ENCODE measurements around the gene PPP1R3G. TPM values are rescaled to one million over a fixed set of nuclear protein-coding genes. Genes with fewer than 3 reads are reported as not detected.

The PPP1R3G gene
- total RNA-seq, 4 donors from 2014 or later: 0.88 to 3.2 (median 2.9) TPM

DNA sequence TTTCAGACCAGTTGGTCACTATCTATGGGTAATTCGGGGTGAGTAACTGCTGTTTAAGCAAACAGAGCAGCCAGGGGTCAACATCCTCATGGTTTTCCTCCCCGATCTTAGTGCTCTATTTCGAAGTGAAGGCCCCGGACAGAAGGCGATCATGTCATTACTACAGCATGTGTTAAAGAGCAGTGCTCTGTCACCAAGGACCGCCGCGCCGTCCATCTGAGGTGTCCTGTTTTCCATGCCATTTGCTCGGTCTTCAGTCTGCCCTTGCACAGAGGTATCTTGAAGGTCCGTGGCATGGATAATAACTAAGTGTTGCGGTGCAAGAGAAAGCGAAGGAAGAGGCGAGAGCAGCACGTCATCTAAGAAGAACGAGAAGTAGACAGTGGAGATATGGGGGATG lies 25.1 kb downstream of the PPP1R3G start:
- peak in 1 of 2 donors; percentile 65 for DNase-seq (ENCODE audit: low spot score in 2 of 2)
- intact Hi-C loops (cut with DNase I; ENCODE audit: low total_unique reads): no loop called here
- no peak for TF ChIP-seq POLR2A (IDR thresholded peaks at IDR 0.05)
- TF ChIP-seq, protein P1, sequence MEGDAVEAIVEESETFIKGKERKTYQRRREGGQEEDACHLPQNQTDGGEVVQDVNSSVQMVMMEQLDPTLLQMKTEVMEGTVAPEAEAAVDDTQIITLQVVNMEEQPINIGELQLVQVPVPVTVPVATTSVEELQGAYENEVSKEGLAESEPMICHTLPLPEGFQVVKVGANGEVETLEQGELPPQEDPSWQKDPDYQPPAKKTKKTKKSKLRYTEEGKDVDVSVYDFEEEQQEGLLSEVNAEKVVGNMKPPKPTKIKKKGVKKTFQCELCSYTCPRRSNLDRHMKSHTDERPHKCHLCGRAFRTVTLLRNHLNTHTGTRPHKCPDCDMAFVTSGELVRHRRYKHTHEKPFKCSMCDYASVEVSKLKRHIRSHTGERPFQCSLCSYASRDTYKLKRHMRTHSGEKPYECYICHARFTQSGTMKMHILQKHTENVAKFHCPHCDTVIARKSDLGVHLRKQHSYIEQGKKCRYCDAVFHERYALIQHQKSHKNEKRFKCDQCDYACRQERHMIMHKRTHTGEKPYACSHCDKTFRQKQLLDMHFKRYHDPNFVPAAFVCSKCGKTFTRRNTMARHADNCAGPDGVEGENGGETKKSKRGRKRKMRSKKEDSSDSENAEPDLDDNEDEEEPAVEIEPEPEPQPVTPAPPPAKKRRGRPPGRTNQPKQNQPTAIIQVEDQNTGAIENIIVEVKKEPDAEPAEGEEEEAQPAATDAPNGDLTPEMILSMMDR (IDR thresholded peaks at IDR 0.05): no peak
- 91% methylated on average over 16 of the region's 16 CpGs for WGBS, 2 donors
- no peak overlapping the region for H3K4me3 ChIP-seq (ENCODE audit: low read depth, poor library complexity, severe bottlenecking)

DNA sequence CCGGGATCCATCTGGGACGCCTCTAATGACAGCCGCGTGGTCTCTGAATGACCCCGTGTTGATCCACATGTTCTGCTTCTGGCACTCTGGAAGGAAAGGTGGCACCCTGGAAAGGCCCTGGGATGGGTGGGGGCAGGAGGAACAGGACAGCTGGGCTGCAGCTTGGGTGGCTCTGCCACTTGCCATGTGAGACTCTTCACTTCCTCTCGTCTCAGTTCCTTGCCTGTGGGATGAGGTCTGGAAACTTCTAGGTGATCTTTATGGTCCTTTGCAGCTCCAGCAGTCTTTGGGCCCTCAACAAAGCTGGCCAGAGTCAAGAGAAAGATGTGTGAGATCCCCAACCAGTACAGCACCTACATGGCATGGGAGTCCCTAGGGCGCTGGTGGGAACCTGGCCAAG lies 26.5 kb downstream of the PPP1R3G start:
- intact Hi-C loops (cut with DNase I; ENCODE audit: low total_unique reads): no loop called here
- no peak for TF ChIP-seq POLR2A (IDR thresholded peaks at IDR 0.05)
- TF ChIP-seq, protein P1 (IDR thresholded peaks at IDR 0.05): no peak
- no peak overlapping the region for H3K4me3 ChIP-seq (ENCODE audit: low read depth, poor library complexity, severe bottlenecking)
- WGBS, 2 donors: 91 to 93% methylated on average over 7 of the region's 7 CpGs
- peak in 1 of 2 donors; percentile 58 for DNase-seq (ENCODE audit: low spot score in 2 of 2)

DNA sequence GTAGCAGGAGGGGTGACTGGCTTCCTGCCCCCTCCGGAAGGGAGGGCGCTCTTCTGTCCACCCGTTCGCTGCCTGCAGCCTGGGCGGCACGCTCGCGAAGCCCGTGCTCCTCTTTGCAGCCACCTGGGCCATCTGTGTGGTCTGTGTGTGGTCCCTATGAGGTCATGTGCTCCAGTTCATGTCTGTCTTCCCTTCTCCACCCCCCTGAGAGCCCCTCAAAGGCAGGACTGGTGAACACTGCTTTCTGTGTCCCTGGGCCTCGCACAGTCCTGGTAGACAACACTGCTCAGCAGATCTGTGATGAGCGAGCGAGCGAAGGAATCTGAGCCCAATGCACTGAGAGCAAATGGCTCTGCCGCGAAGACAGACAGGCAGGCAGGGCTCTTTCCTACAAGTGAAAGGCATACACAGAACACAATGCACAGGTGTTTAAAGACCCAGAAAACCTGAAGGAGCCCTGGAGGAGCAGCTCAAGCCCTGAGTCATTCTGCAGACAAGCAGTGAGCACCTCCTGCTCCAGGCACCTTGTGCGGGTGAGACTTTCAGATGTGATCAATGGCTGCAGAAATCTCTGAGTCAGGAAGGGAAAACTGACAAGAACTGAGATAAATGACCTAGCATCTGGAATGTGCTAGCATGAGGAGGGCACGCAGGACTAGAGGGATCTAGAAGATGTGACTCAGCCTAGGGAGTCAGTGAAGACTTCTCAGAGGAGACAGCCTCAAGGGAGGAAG lies 27.1 kb downstream of the PPP1R3G start:
- DNase-seq (ENCODE audit: low spot score in 2 of 2): peak in 1 of 2 donors; percentile 64
- WGBS, 2 donors: 75 to 76% methylated on average over 17 of the region's 17 CpGs
- intact Hi-C loops (cut with DNase I; ENCODE audit: low total_unique reads): no loop called here
- TF ChIP-seq, protein P1 (IDR thresholded peaks at IDR 0.05): no peak
- no peak for TF ChIP-seq POLR2A (IDR thresholded peaks at IDR 0.05)
- no peak overlapping the region for H3K4me3 ChIP-seq (ENCODE audit: low read depth, poor library complexity, severe bottlenecking)

DNA sequence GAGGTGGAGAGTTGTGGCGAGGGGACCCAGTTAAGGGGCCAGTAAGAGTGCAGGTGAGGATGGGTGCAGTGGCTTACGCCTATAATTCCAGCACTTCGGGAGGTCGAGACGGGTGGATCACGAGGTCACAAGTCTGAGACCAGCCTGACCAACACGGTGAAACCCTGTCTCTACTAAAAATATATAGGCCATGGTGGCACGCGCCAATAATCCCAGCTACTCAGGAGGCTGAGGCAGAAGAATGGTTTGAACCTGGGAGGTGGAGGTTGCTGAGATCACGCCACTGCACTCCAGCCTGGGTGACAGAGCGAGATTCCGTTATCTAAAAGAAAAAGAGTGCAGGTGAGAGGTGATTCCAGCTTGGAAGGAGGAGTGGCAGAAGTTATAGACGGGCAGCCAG lies 28.0 kb downstream of the PPP1R3G start:
- peak in 1 of 2 donors; percentile 58 for DNase-seq (ENCODE audit: low spot score in 2 of 2)
- 94 to 96% methylated on average over 13 of the region's 13 CpGs for WGBS, 2 donors
- H3K4me3 ChIP-seq (ENCODE audit: low read depth, poor library complexity, severe bottlenecking): no peak overlapping the region
- intact Hi-C loops (cut with DNase I; ENCODE audit: low total_unique reads): no loop called here
- TF ChIP-seq, protein P1 (IDR thresholded peaks at IDR 0.05): no peak
- TF ChIP-seq POLR2A (IDR thresholded peaks at IDR 0.05): no peak

DNA sequence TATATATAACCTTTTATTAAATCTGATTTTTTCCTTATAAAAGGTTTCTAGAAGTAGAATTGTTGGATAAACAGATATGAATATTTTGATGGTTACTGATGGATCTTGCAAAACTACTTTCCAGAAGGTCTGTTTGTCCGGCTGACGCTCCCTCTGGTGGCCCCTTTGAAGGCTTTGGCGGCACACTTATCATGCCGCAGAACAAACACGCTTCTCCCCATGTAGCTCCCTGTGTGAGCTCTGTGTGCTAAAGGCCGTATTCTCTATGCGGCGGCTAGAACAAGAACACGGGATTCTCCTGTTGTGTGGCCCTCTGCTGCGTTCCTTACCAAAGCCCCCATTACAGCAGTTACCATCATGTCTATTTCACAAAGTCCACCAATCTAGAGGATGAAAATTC lies 30.0 kb downstream of the PPP1R3G start:
- WGBS, 2 donors: 90 to 91% methylated on average over 10 of the region's 10 CpGs
- DNase-seq (ENCODE audit: low spot score in 2 of 2): peak in 1 of 2 donors; percentile 46
- TF ChIP-seq, protein P1 (IDR thresholded peaks at IDR 0.05): no peak
- TF ChIP-seq POLR2A (IDR thresholded peaks at IDR 0.05): no peak
- intact Hi-C loops (cut with DNase I; ENCODE audit: low total_unique reads): no loop called here
- no peak overlapping the region for H3K4me3 ChIP-seq (ENCODE audit: low read depth, poor library complexity, severe bottlenecking)

Measured in lower leg skin (tissue), 4 donors.